HCT116 (cell line): Measurements from ENCODE around the gene KLHDC9. TPM values are rescaled to one million over a fixed set of nuclear protein-coding genes. Genes with fewer than 3 reads are reported as not detected.

Experiments
- ATAC-seq: fragments of 200-7000 bp; cut with Tn5 transposase; 2 replicates; pipeline ENCODE4 v1.9.1; 2020; ENCODE audit warnings: mild to moderate bottlenecking, moderate library complexity
- BruUV-seq: library from RNA; stranded (reverse); fragments of 400-500 nt; replicated peaks from 2 replicates; lab custom pipeline; 2021; lab: Mats Ljungman, UMichigan
- CTCF ChIA-PET: fragments of 300-600 bp; sonication (Branson Sonifier 250); formaldehyde crosslinking; loops from one replicate; lab custom pipeline; 2021; ENCODE audit warnings: antibody characterized with exemption; lab: Charles Lee
- POLR2A ChIA-PET: fragments of 300-600, 350-600 bp; sonication (Branson Sonifier 250); formaldehyde crosslinking; loops from one replicate; lab custom pipeline; 2021; ENCODE audit warnings: antibody characterized with exemption; lab: Charles Lee
- RAD21 ChIA-PET, 2 experiments: fragments of 300-600 bp; sonication (Branson Sonifier 250); formaldehyde crosslinking; loops; one replicate each; lab custom pipeline; 2023; ENCODE audit warnings: low total read pairs in 2 of 2; ENCODE audit not compliant: uncharacterized antibody in 2 of 2, unreplicated experiment in 2 of 2, low non-redundant PET in 1 of 2; lab: Charles Lee
- DNase-seq: peaks from one replicate; pipeline ENCODE4 v3.0.0-alpha.2; 2010; ENCODE audit warnings: low read depth, low spot score
- H2AFZ ChIP-seq: fragments of 200-600 bp; shearing (Covaris generic), sonication (generic); 2 replicates; pipeline ENCODE4 v1.6.1; 2017; ENCODE audit warnings: low read depth, mixed run types, mixed read lengths, antibody characterized with exemption, low read length; ENCODE audit not compliant: poor library complexity, severe bottlenecking
- H3K27ac ChIP-seq: 2 replicates; pipeline ENCODE4 v1.5.1; 2012; ENCODE audit warnings: low read depth, low read length
- H3K27me3 ChIP-seq: fragments of 200-600 bp; sonication (generic); 2 replicates; pipeline ENCODE4 v1.6.1; 2016; ENCODE audit warnings: mixed run types, low read length, mixed read lengths; ENCODE audit not compliant: insufficient read depth
- H3K36me3 ChIP-seq, 2 experiments: fragments of 200-500 bp in 1 of 2; fragments of 200-600 bp in 1 of 2; sonication (Bioruptor generic) in 1 of 2; sonication (generic) in 1 of 2; 2 replicates each; pipeline versions ENCODE4 v1.5.1 to v1.6.1; 2014 to 2016; ENCODE audit warnings: low read length in 2 of 2, inconsistent platforms in 1 of 2, mixed read lengths in 1 of 2, mixed run types in 1 of 2; ENCODE audit not compliant: insufficient read depth in 2 of 2, control insufficient read depth in 1 of 2
- H3K4me1 ChIP-seq, 2 experiments: fragments of 200-600 bp in 1 of 2; sonication (generic) in 1 of 2; 2 replicates each; pipeline versions ENCODE4 v1.5.1 to v1.6.1; 2012 to 2017; ENCODE audit warnings: low read length in 2 of 2, inconsistent platforms in 1 of 2, mild to moderate bottlenecking in 1 of 2, mixed read lengths in 1 of 2, mixed run types in 1 of 2, moderate library complexity in 1 of 2; ENCODE audit not compliant: insufficient read depth in 2 of 2, control insufficient read depth in 1 of 2
- H3K4me2 ChIP-seq: fragments of 200-600 bp; sonication (generic); 2 replicates; pipeline ENCODE4 v1.6.1; 2017; ENCODE audit warnings: mixed run types, low read length, mixed read lengths
- H3K4me3 ChIP-seq, 2 experiments: fragments of 200-600 bp in 1 of 2; sonication (generic) in 1 of 2; replicated peaks in 1 of 2; 2 replicates each; pipeline ENCODE4 v1.5.1; 2011 to 2016; ENCODE audit warnings: low read length in 2 of 2, control low read depth in 1 of 2, low read depth in 1 of 2, mild to moderate bottlenecking in 1 of 2, mixed read lengths in 1 of 2, mixed run types in 1 of 2
- H3K79me2 ChIP-seq: fragments of 200-600 bp; sonication (generic); 2 replicates; pipeline ENCODE4 v1.6.1; 2017; ENCODE audit warnings: mild to moderate bottlenecking, mixed run types, low read length, moderate library complexity, mixed read lengths; ENCODE audit not compliant: insufficient read depth
- H3K9ac ChIP-seq: fragments of 200-600 bp; sonication (generic); 2 replicates; pipeline ENCODE4 v1.6.1; 2016; ENCODE audit warnings: low read length, mixed read lengths
- H3K9me2 ChIP-seq: fragments of 200-600 bp; sonication (generic), shearing (Covaris generic); 2 replicates; pipeline ENCODE4 v1.6.1; 2017; ENCODE audit warnings: mixed run types, mild to moderate bottlenecking, moderate library complexity; ENCODE audit not compliant: insufficient read depth
- H3K9me3 ChIP-seq, 2 experiments: fragments of 200-500 bp in 1 of 2; fragments of 200-600 bp in 1 of 2; sonication (Bioruptor generic) in 1 of 2; sonication (generic) in 1 of 2; 2 replicates each; pipeline ENCODE4 v1.6.1; 2014 to 2017; ENCODE audit warnings: low read length in 2 of 2, mixed read lengths in 2 of 2, inconsistent platforms in 1 of 2, low read depth in 1 of 2, mild to moderate bottlenecking in 1 of 2, mixed run types in 1 of 2, moderate library complexity in 1 of 2; ENCODE audit not compliant: control insufficient read depth in 1 of 2, insufficient read depth in 1 of 2
- H4K20me1 ChIP-seq: fragments of 200-600 bp; sonication (generic), shearing (Covaris generic); 2 replicates; pipeline ENCODE4 v1.6.1; 2017; ENCODE audit warnings: mixed run types, mild to moderate bottlenecking, moderate library complexity; ENCODE audit not compliant: insufficient read depth
- ATF3 ChIP-seq: IDR thresholded peaks from 2 replicates; pipeline ENCODE4 v1.6.1; 2012
- CBX3 ChIP-seq: IDR thresholded peaks from 2 replicates; pipeline ENCODE4 v1.6.1; 2012; ENCODE audit warnings: low read depth
- CEBPB ChIP-seq: IDR thresholded peaks from 2 replicates; pipeline ENCODE4 v1.6.1; 2012; ENCODE audit warnings: low read depth
- CTCF ChIP-seq, 3 experiments: fragments of 200-600 bp in 1 of 3; sonication (generic) in 1 of 3; IDR thresholded peaks in 2 of 3; conservative IDR thresholded peaks in 1 of 3; 2 replicates each; pipeline ENCODE4 v1.5.1; 2012 to 2017; ENCODE audit warnings: low read depth in 2 of 3, low read length in 2 of 3, antibody characterized with exemption in 1 of 3, borderline replicate concordance in 1 of 3, control low read depth in 1 of 3, mild to moderate bottlenecking in 1 of 3, mixed read lengths in 1 of 3, mixed run types in 1 of 3, moderate library complexity in 1 of 3; ENCODE audit not compliant: insufficient read depth in 1 of 3
- EGR1 ChIP-seq: IDR thresholded peaks from 2 replicates; pipeline ENCODE4 v1.6.1; 2012; ENCODE audit warnings: low read depth
- EZH2 ChIP-seq: fragments of 200-600 bp; sonication (generic); IDR thresholded peaks from 2 replicates; pipeline ENCODE4 v1.6.1; 2017; ENCODE audit warnings: antibody characterized with exemption, mixed run types
- EZH2phosphoT487 ChIP-seq: fragments of 200-600 bp; IDR thresholded peaks from 2 replicates; pipeline ENCODE4 v1.6.1; 2018; ENCODE audit warnings: antibody characterized with exemption, borderline replicate concordance
- JUND ChIP-seq: IDR thresholded peaks from 2 replicates; pipeline ENCODE4 v1.6.1; 2012
- MAX ChIP-seq: IDR thresholded peaks from 2 replicates; pipeline ENCODE4 v1.6.1; 2012
- POLR2AphosphoS5 ChIP-seq: IDR thresholded peaks from 2 replicates; pipeline ENCODE4 v1.6.1; 2011; ENCODE audit warnings: mild to moderate bottlenecking, low read depth, low read length, moderate library complexity
- RAD21 ChIP-seq: IDR thresholded peaks from 2 replicates; pipeline ENCODE4 v1.6.1; 2012; ENCODE audit warnings: low read depth, mild to moderate bottlenecking
- REST ChIP-seq: IDR thresholded peaks from 2 replicates; pipeline ENCODE4 v1.6.1; 2012; ENCODE audit warnings: low read depth
- SRF ChIP-seq: IDR thresholded peaks from 2 replicates; pipeline ENCODE4 v1.6.1; 2012; ENCODE audit warnings: low read depth
- TCF7L2 ChIP-seq: IDR thresholded peaks from 2 replicates; pipeline ENCODE4 v1.7.0; 2011; ENCODE audit warnings: borderline replicate concordance, inconsistent platforms; ENCODE audit not compliant: insufficient read depth, insufficient read length; ENCODE audit errors: extremely low read depth
- YY1 ChIP-seq: IDR thresholded peaks from 2 replicates; pipeline ENCODE4 v1.6.1; 2011; ENCODE audit warnings: low read length, low read depth, moderate library complexity, mild to moderate bottlenecking; ENCODE audit not compliant: insufficient replicate concordance; ENCODE audit errors: extremely low read depth
- ZNF274 ChIP-seq: fragments of 200-500 bp; sonication (Bioruptor generic); IDR thresholded peaks from 2 replicates; pipeline ENCODE4 v1.6.1; 2014; ENCODE audit warnings: mild to moderate bottlenecking, low read depth, low read length, inconsistent platforms
- intact Hi-C: fragments of 100-400 bp; cut with micrococcal nuclease; formaldehyde crosslinking; loops from 2 replicates; pipeline ENCODE4 v1.10.0; 2022
- total RNA-seq: library from RNA; stranded (reverse); gene quantifications from one replicate; pipeline ENCODE4 v1.2.1, GENCODE V29; 2021; ENCODE audit not compliant: unreplicated experiment

Gene KLHDC9
- total RNA-seq, 1 experiment from 2014 or later: 1.4 TPM

GRCh38 chr1:161089938-161090337, 8.2 kb upstream of the KLHDC9 start:
- Histone ChIP-seq H3K9ac (no peak overlapping the region), H2AFZ (no peak overlapping the region), H3K27me3 (no peaks in the 10 kb centered on the region), H3K9me2 (no peaks in the 10 kb centered on the region), H3K4me1 (peaks cover 17 to 74% of the 10 kb centered on the region in 2 experiments), H3K4me3 (no peak overlapping the region), H3K4me2 (no peak overlapping the region), H3K9me3 (no peaks in the 10 kb centered on the region), H3K27ac (no peak overlapping the region), H3K36me3 (no peaks in the 10 kb centered on the region), H4K20me1 (no peaks in the 10 kb centered on the region), H3K79me2 (no peaks in the 10 kb centered on the region)
- intact Hi-C loops: no loop called here
- ChIA-PET CTCF (no interaction called here), RAD21 (no interaction called here), POLR2A (interaction anchor here (1.2 kb wide), 1 partner anchor 69 kb away, joined by 3 read pairs; the partner anchor contains the start of gene F11R)
- no TSS peak for BruUV-seq
- TF ChIP-seq CTCF (IDR thresholded peaks at IDR 0.05 in 2 of 3, conservative IDR thresholded peaks at IDR 0.05 in 1 of 3; ENCODE audit: borderline replicate concordance in 1 of 3, insufficient read depth in 1 of 3, low read depth in 2 of 3, low read length in 2 of 3): no peak
- ATAC-seq (no peak), DNase-seq (no peak)

- H3K9me3 ChIP-seq: no peaks in the 10 kb centered on the region
- H3K79me2 ChIP-seq: no peaks in the 10 kb centered on the region
- ATAC-seq (no peak), DNase-seq (no peak)
- no peaks in the 10 kb centered on the region for H3K27me3 ChIP-seq
- peaks cover 11 to 67% of the 10 kb centered on the region in 2 experiments for H3K4me1 ChIP-seq
- H3K4me3 ChIP-seq: no peak overlapping the region
- POLR2A ChIA-PET: no interaction called here
- no peaks in the 10 kb centered on the region for H3K36me3 ChIP-seq
- no peaks in the 10 kb centered on the region for H4K20me1 ChIP-seq
- no TSS peak for BruUV-seq
- CTCF ChIA-PET: no interaction called here
- no peak overlapping the region for H3K9ac ChIP-seq
- intact Hi-C loops: no loop called here
- H3K4me2 ChIP-seq: no peak overlapping the region
- RAD21 ChIA-PET: no interaction called here
- no peak for TF ChIP-seq RAD21
- TF ChIP-seq EGR1: no peak
- no peak for TF ChIP-seq EZH2
- no peak for TF ChIP-seq CEBPB
- no peak for TF ChIP-seq SRF
- no peak for TF ChIP-seq ATF3
- TF ChIP-seq YY1: no peak
- no peak for TF ChIP-seq REST
- TF ChIP-seq CBX3: no peak
- TF ChIP-seq EZH2phosphoT487: no peak
- no peak for TF ChIP-seq MAX
- TF ChIP-seq ZNF274: no peak
- no peak for TF ChIP-seq TCF7L2
- TF ChIP-seq JUND: no peak
- TF ChIP-seq POLR2AphosphoS5: no peak
- no peak overlapping the region for H3K27ac ChIP-seq
- H3K9me2 ChIP-seq: no peaks in the 10 kb centered on the region
- no peak overlapping the region for H2AFZ ChIP-seq
These were observed 7.5 kb upstream of the KLHDC9 start for GRCh38 chr1:161090617-161091016.
